Lower leg skin (tissue), 4 donors: ENCODE measurements around the gene PRDX3. TPM values are rescaled to one million over a fixed set of nuclear protein-coding genes. Genes with fewer than 3 reads are reported as not detected.
A peak's percentile ranks its signal among the peaks of the same experiment; 100 is the strongest.

Experiments
- DNase-seq, 2 donors: peaks; one replicate each; pipeline ENCODE4 v3.0.0-alpha.2; 2019; ENCODE audit warnings: low spot score in 2 of 2
- H3K4me3 ChIP-seq: fragments of 200-600 bp; sonication (generic); 2 replicates; pipeline ENCODE4 v1.5.1; 2017; ENCODE audit warnings: mild to moderate bottlenecking, low read depth; ENCODE audit not compliant: poor library complexity, severe bottlenecking
- POLR2A ChIP-seq, 2 donors: fragments of 450-650 bp; IDR thresholded peaks; one replicate each; pipeline ENCODE4 v1.6.1; 2016 to 2017; ENCODE audit warnings: antibody characterized with exemption in 2 of 2, mild to moderate bottlenecking in 1 of 2, moderate library complexity in 1 of 2
- WGBS, 2 donors: methylation state at CpG; one replicate each; pipeline ENCODE4 v1.1.5; 2018; 5-methylcytosine and 5-hydroxymethylcytosine counted together
- intact Hi-C: fragments of 100-400 bp; cut with DNase I; formaldehyde crosslinking; loops from one replicate; pipeline ENCODE4 v1.15.0; 2023; ENCODE audit warnings: low total_unique reads
- total RNA-seq, 4 donors: library from RNA; depleted of rRNA; stranded (reverse); fragments of >200 nt; gene quantifications; one replicate each; pipeline ENCODE4 v1.1.0, GENCODE V29; 2016
- TF ChIP-seq, protein P1 (sequence below), 3 donors: fragments of 450-650 bp; IDR thresholded peaks; one replicate each; pipeline ENCODE4 v1.5.1; 2016; ENCODE audit warnings: antibody characterized with exemption in 3 of 3, mild to moderate bottlenecking in 3 of 3, moderate library complexity in 2 of 3

Gene PRDX3
- total RNA-seq, 4 donors from 2014 or later, result 35.7 to 70.7 (median 57.3) TPM

DNA sequence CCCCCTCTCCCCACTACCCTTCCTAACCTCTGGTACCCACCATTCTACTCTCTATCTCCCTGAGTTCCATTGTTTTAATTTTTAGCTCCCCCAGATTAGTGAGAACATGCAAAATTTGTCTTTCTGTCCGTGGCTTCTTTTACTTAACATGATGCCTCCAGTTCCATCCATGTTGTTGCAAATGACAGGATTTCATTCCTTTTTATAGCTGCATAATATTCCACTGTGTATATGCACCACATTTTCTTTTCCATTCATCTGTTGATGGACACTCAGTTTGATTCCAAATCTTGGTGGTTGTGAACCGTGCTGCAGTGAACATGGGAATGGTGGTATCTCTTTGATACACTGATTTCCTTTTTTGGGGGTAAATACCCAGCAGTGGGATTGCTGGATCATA lies 52.7 kb downstream of the PRDX3 start:
- no peak overlapping the region for H3K4me3 ChIP-seq
- intact Hi-C loops, result no loop called here
- no peak for DNase-seq
- TF ChIP-seq, protein P1, sequence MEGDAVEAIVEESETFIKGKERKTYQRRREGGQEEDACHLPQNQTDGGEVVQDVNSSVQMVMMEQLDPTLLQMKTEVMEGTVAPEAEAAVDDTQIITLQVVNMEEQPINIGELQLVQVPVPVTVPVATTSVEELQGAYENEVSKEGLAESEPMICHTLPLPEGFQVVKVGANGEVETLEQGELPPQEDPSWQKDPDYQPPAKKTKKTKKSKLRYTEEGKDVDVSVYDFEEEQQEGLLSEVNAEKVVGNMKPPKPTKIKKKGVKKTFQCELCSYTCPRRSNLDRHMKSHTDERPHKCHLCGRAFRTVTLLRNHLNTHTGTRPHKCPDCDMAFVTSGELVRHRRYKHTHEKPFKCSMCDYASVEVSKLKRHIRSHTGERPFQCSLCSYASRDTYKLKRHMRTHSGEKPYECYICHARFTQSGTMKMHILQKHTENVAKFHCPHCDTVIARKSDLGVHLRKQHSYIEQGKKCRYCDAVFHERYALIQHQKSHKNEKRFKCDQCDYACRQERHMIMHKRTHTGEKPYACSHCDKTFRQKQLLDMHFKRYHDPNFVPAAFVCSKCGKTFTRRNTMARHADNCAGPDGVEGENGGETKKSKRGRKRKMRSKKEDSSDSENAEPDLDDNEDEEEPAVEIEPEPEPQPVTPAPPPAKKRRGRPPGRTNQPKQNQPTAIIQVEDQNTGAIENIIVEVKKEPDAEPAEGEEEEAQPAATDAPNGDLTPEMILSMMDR (IDR thresholded peaks at IDR 0.05), result no peak
- no peak for TF ChIP-seq POLR2A (IDR thresholded peaks at IDR 0.05)
- 98 to 99% methylated on average over 2 of the region's 2 CpGs for WGBS, 2 donors

DNA sequence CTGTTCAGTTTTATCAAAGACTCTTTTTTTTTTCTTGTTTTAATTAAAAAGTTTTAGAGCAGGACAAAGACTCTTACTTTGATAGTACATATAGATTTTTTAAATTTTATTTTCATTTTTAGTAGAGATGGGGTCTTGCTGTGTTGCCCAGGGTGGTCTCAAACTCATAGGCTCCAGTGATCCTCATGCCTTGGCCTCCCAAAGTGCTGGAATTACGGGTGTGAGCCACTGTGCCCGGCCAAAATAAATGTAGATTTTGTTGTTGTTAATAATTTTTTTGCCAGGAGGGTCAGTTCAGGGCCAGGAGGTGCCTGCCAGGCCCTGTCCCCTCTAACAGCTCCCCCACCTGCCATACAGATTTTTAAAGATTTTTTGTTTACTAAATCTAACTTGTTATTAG lies 57.7 kb downstream of the PRDX3 start:
- DNase-seq, result peak in 1 of 2 donors; percentile 10
- 91 to 93% methylated on average over 2 of the region's 2 CpGs for WGBS, 2 donors
- H3K4me3 ChIP-seq, result no peak overlapping the region
- intact Hi-C loops, result no loop called here
- no peak for TF ChIP-seq POLR2A (IDR thresholded peaks at IDR 0.05)
- TF ChIP-seq, protein P1 (IDR thresholded peaks at IDR 0.05), result no peak

DNA sequence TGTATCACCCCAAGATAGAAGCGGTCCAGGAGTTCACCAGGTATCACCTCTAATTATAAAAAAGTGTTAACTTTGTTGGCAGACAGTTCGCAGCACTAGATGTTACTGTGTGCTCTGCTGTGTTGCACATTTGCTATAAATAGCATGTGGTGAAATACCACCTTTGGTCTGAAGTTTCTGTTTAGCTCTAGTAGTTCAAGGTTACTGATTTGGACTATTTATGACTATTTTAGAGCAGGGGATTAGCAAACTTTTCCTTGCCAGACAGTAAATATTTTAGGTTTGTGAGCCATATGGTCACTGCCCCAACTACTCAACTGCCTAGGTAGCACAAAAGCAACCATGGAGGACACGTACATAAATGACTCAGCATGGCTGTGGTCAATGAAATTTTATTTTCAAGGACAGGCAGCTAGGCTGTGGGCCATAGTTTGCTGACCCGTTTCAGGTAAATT lies 58.2 kb downstream of the PRDX3 start:
- H3K4me3 ChIP-seq, result no peak overlapping the region
- intact Hi-C loops, result no loop called here
- WGBS, 2 donors, result 87 to 90% methylated on average over 4 of the region's 4 CpGs
- no peak for TF ChIP-seq POLR2A (IDR thresholded peaks at IDR 0.05)
- TF ChIP-seq, protein P1 (IDR thresholded peaks at IDR 0.05), result peak in 1 of 3 donors; percentile 25
- DNase-seq, result no peak

DNA sequence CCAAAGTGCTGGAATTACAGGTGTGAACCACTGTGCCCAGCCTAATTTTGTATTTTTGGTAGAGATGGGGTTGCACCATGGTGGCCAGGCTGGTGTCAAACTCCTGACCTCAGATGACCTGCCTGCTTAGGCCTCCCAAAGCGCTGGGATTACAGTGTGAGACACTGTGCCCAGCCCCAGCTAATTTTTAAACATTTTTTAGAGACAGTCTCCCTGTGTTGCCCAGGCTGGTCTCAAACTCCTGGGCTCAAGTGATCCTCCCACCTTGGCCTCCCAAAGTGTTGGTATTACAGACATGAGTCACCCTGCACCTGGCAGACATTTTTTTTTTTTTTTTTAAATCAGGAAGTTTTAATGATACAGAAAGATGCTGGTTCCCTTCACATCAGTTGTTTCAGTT lies 59.2 kb downstream of the PRDX3 start:
- TF ChIP-seq, protein P1 (IDR thresholded peaks at IDR 0.05), result no peak
- TF ChIP-seq POLR2A (IDR thresholded peaks at IDR 0.05), result no peak
- no peak for DNase-seq
- no peak overlapping the region for H3K4me3 ChIP-seq
- intact Hi-C loops, result no loop called here
- WGBS, 2 donors, result 90 to 95% methylated on average over 1 of the region's 1 CpG

DNA sequence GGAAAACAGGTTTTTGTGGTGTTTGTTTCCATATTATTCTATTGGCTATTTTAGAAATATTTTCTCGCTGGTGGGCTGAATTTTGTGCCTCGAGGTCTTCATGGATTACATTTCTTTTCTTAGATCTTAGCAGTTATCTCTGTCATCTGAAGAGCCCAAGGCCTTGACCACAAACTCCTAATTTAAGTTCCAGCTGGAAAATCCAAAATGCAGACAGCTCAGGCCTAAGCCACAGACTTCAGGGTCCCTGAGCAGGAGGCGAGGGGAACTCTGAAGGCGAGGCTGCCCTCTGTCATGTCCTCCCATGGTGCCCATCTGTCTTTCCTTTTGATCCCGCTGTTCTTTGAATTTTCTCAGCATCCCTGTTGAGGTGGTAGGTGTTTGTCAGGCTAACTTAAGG lies 60.4 kb downstream of the PRDX3 start:
- no peak overlapping the region for H3K4me3 ChIP-seq
- 91 to 95% methylated on average over 5 of the region's 5 CpGs for WGBS, 2 donors
- TF ChIP-seq, protein P1 (IDR thresholded peaks at IDR 0.05), result no peak
- TF ChIP-seq POLR2A (IDR thresholded peaks at IDR 0.05), result no peak
- intact Hi-C loops, result no loop called here
- peak in 1 of 2 donors; percentile 32 for DNase-seq

Other genes with a start within 250 kb of the PRDX3 start
- gene NANOS1, start 149.1 kb downstream of the PRDX3 start, total RNA-seq, result 1 to 10 TPM in 3 of 4 donors, under 1 TPM in 1; 0.34 to 3.6 (median 1.3) TPM
- 100 to 1,000 TPM; 105 to 138 (median 121) TPM for gene EIF3A, start 98.0 kb downstream of the PRDX3 start, total RNA-seq
- gene DENND10, start 74.7 kb downstream of the PRDX3 start, total RNA-seq, result 10 to 100 TPM; 25.8 to 46.2 (median 40.5) TPM
- 10 to 100 TPM in 3 of 4 donors, 1 to 10 TPM in 1; 9.1 to 22.7 (median 16.0) TPM for gene SFXN4, start 13.1 kb downstream of the PRDX3 start, total RNA-seq
- gene GRK5, start 28.8 kb upstream of the PRDX3 start, total RNA-seq, result 10 to 100 TPM in 2 of 4 donors, 1 to 10 TPM in 2; 5.4 to 13.0 (median 10.6) TPM